Measurements from ENCODE around the gene HSPA5. TPM values are rescaled to one million over a fixed set of nuclear protein-coding genes. Genes with fewer than 3 reads are reported as not detected.
"Not testable (repeated sequence)": the region's sequence is repeated elsewhere in the genome, so short reads cannot be mapped to it uniquely, and the experiment has no call there.

HSPA5 gene
- total RNA-seq (ENCODE audit: low replicate concordance): 126 and 128 TPM in 2 replicates

GRCh38 chr9:125241000-125241862 is at the start of gene HSPA5:
HSPA5 (minus strand) TSS chr9:125241343; CDS start chr9:125241126, 217 bp downstream.
- TF ChIP-seq CTCF (IDR thresholded peaks at IDR 0.05; ENCODE audit: insufficient read depth, low read length): no peak
- H3K4me3 ChIP-seq (ENCODE audit: low read depth, low read length): peak within 1 kb of the TSS; percentile 97
- peak; percentile 100 for DNase-seq (ENCODE audit: low read depth)

GRCh38 chr9:125286935-125287433 is 45.8 kb upstream of the HSPA5 start:
- not testable (repeated sequence) for DNase-seq (ENCODE audit: low read depth); H3K4me3 ChIP-seq (ENCODE audit: low read depth, low read length)

- no peak for DNase-seq (ENCODE audit: low read depth)
- TF ChIP-seq CTCF (IDR thresholded peaks at IDR 0.05; ENCODE audit: insufficient read depth, low read length): no peak
- no peak overlapping the region for H3K4me3 ChIP-seq (ENCODE audit: low read depth, low read length)
Measured at GRCh38 chr9:125284855-125285254, 43.7 kb upstream of the HSPA5 start.

GRCh38 chr9:125280945-125281344 is 39.8 kb upstream of the HSPA5 start:
- no peak overlapping the region for H3K4me3 ChIP-seq (ENCODE audit: low read depth, low read length)
- DNase-seq (ENCODE audit: low read depth): no peak
- TF ChIP-seq CTCF (IDR thresholded peaks at IDR 0.05; ENCODE audit: insufficient read depth, low read length): no peak

- no peak for DNase-seq (ENCODE audit: low read depth)
- no peak for TF ChIP-seq CTCF (IDR thresholded peaks at IDR 0.05; ENCODE audit: insufficient read depth, low read length)
- no peak overlapping the region for H3K4me3 ChIP-seq (ENCODE audit: low read depth, low read length)
Measured at GRCh38 chr9:125277411-125277810, 36.3 kb upstream of the HSPA5 start.

DNA sequence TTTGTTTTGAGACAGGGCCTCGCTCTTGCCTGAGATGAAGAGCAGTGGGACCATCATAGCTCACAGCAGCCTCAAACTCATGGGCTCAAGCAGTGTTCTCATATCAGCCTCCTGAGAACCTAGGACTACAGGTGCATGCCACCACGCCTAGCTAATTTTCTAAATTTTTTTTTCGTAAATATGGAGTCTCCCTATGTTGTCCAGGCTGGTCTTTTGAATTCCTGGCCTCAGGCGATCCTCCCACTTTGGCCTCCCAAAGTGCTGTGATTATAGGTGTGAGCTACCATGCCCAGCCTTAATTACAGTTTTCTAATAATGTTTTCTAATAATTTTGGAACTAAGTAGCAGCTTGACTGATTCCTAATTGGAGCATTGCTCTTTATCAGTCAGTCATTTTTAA is 35.6 kb upstream of the HSPA5 start:
- TF ChIP-seq CTCF (IDR thresholded peaks at IDR 0.05; ENCODE audit: insufficient read depth, low read length): no peak
- H3K4me3 ChIP-seq (ENCODE audit: low read depth, low read length): no peak overlapping the region
- no peak for DNase-seq (ENCODE audit: low read depth)

DNA sequence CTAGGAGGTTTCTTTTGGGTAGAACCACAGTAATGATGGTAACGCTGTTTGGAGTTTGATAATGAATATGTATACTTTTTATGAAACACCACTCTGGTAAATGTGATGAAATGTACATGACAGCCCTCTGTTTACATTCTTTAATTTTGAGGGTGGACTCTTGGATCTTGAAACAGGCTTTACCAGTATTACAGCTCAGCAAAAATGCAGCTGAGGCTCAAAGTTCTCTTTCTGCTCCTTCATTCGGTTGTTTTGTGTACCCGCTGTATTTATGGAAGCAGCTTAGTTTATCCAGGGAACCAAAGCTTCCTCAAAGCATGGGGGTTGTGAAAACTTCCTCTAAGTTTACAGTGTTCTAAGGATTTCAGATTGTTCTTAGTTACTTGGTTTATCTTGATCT is 31.6 kb upstream of the HSPA5 start:
- DNase-seq (ENCODE audit: low read depth): no peak
- H3K4me3 ChIP-seq (ENCODE audit: low read depth, low read length): no peak overlapping the region
- no peak for TF ChIP-seq CTCF (IDR thresholded peaks at IDR 0.05; ENCODE audit: insufficient read depth, low read length)

Data from fibroblast of the aortic adventitia (primary cell).